H9 (cell line): ENCODE results near the gene PI16. TPM values are rescaled to one million over a fixed set of nuclear protein-coding genes. Genes with fewer than 3 reads are reported as not detected.

ENCODE experiments used
- DNase-seq: peaks from one replicate; pipeline ENCODE4 v3.0.0-alpha.2; 2017
- H2AFZ ChIP-seq: one replicate; pipeline ENCODE4 v1.6.1; 2013; ENCODE audit warnings: mild to moderate bottlenecking, low read length, control low read depth, moderate library complexity
- H2AK5ac ChIP-seq: 2 replicates; pipeline ENCODE4 v1.6.1; 2013; ENCODE audit warnings: low read length, control low read depth, mixed read lengths; ENCODE audit not compliant: insufficient read length
- H2BK120ac ChIP-seq: one replicate; pipeline ENCODE4 v1.6.1; 2013; ENCODE audit warnings: low read depth, mild to moderate bottlenecking, low read length, control low read depth, inconsistent platforms; ENCODE audit not compliant: poor library complexity, severe bottlenecking
- H2BK12ac ChIP-seq: 2 replicates; pipeline ENCODE4 v1.6.1; 2013; ENCODE audit warnings: low read length, control low read depth, mixed read lengths, low read depth; ENCODE audit not compliant: insufficient read length
- H2BK15ac ChIP-seq: 2 replicates; pipeline ENCODE4 v1.6.1; 2013; ENCODE audit warnings: low read depth, low read length, control low read depth
- H2BK20ac ChIP-seq: one replicate; pipeline ENCODE4 v1.6.1; 2013; ENCODE audit warnings: low read depth, mild to moderate bottlenecking, low read length, control low read depth, inconsistent platforms; ENCODE audit not compliant: poor library complexity, severe bottlenecking
- H2BK5ac ChIP-seq: 2 replicates; pipeline ENCODE4 v1.6.1; 2013; ENCODE audit warnings: low read length, control low read depth, mixed read lengths; ENCODE audit not compliant: insufficient read length
- H3K14ac ChIP-seq: 2 replicates; pipeline ENCODE4 v1.6.1; 2013; ENCODE audit warnings: low read length, control low read depth; ENCODE audit not compliant: insufficient read depth
- H3K18ac ChIP-seq: 2 replicates; pipeline ENCODE4 v1.6.1; 2013; ENCODE audit warnings: low read depth, mild to moderate bottlenecking, mixed read lengths, low read length, control low read depth; ENCODE audit not compliant: insufficient read length
- H3K23ac ChIP-seq: 2 replicates; pipeline ENCODE4 v1.6.1; 2013; ENCODE audit warnings: low read length, control low read depth, mixed read lengths, low read depth; ENCODE audit not compliant: insufficient read length
- H3K23me2 ChIP-seq: 2 replicates; pipeline ENCODE4 v1.6.1; 2013; ENCODE audit warnings: low read depth, mild to moderate bottlenecking, mixed read lengths, low read length, control low read depth; ENCODE audit not compliant: insufficient read length, poor library complexity, severe bottlenecking
- H3K27ac ChIP-seq: 2 replicates; pipeline ENCODE4 v1.5.1; 2013; ENCODE audit warnings: low read length, control low read depth, mixed read lengths, low read depth; ENCODE audit not compliant: insufficient read length
- H3K27me3 ChIP-seq: 2 replicates; pipeline ENCODE4 v1.6.1; 2013; ENCODE audit warnings: low read length, control low read depth, inconsistent platforms; ENCODE audit not compliant: insufficient read depth
- H3K4ac ChIP-seq: 2 replicates; pipeline ENCODE4 v1.6.1; 2013; ENCODE audit warnings: low read depth, mild to moderate bottlenecking, control low read depth, inconsistent platforms, low read length, moderate library complexity
- H3K4me1 ChIP-seq: 2 replicates; pipeline ENCODE4 v1.6.1; 2013; ENCODE audit warnings: low read length, control low read depth, inconsistent platforms; ENCODE audit not compliant: insufficient read depth
- H3K4me2 ChIP-seq: 2 replicates; pipeline ENCODE4 v1.6.1; 2013; ENCODE audit warnings: low read length, control low read depth, mixed read lengths; ENCODE audit not compliant: insufficient read length, insufficient read depth
- H3K56ac ChIP-seq: 2 replicates; pipeline ENCODE4 v1.6.1; 2013; ENCODE audit warnings: low read depth, mild to moderate bottlenecking, mixed read lengths, low read length, control low read depth; ENCODE audit not compliant: insufficient read length
- H3K79me1 ChIP-seq: 2 replicates; pipeline ENCODE4 v1.6.1; 2013; ENCODE audit warnings: low read depth, mild to moderate bottlenecking, moderate library complexity, low read length, control low read depth, inconsistent platforms; ENCODE audit not compliant: insufficient read depth, poor library complexity, severe bottlenecking
- H3K79me2 ChIP-seq: 2 replicates; pipeline ENCODE4 v1.6.1; 2013; ENCODE audit warnings: low read length, control low read depth, inconsistent platforms; ENCODE audit not compliant: insufficient read depth
- H3K9ac ChIP-seq: 2 replicates; pipeline ENCODE4 v1.6.1; 2013; ENCODE audit warnings: low read length, control low read depth, mixed read lengths; ENCODE audit not compliant: insufficient read length; ENCODE audit errors: extremely low read depth
- H3K9me3 ChIP-seq: one replicate; pipeline ENCODE4 v1.6.1; 2013; ENCODE audit warnings: low read depth, low read length, inconsistent platforms; ENCODE audit not compliant: control insufficient read depth
- H3T11ph ChIP-seq: one replicate; pipeline ENCODE4 v1.6.1; 2013; ENCODE audit warnings: mild to moderate bottlenecking, low read length, control low read depth, inconsistent platforms
- H4K20me1 ChIP-seq: one replicate; pipeline ENCODE4 v1.6.1; 2013; ENCODE audit not compliant: control insufficient read depth, insufficient read length, insufficient read depth
- H4K5ac ChIP-seq: 2 replicates; pipeline ENCODE4 v1.6.1; 2013; ENCODE audit warnings: low read depth, mild to moderate bottlenecking, mixed read lengths, low read length, control low read depth; ENCODE audit not compliant: insufficient read length
- H4K8ac ChIP-seq: replicated peaks from 2 replicates; pipeline ENCODE4 v1.6.1; 2013; ENCODE audit warnings: low read length, control low read depth, mixed read lengths, low read depth; ENCODE audit not compliant: insufficient read length
- H4K91ac ChIP-seq: 2 replicates; pipeline ENCODE4 v1.6.1; 2013; ENCODE audit warnings: low read depth, mild to moderate bottlenecking, moderate library complexity, mixed read lengths, low read length, control low read depth; ENCODE audit not compliant: insufficient read length
- H3K27ac Mint-ChIP-seq, 3 experiments: 2 replicates in 2 of 3; 3 replicates in 1 of 3; pipeline ENCODE4 v1.8.0; 2020 to 2021; ENCODE audit warnings: mixed read lengths in 3 of 3, mild to moderate bottlenecking in 1 of 3, moderate library complexity in 1 of 3
- H3K27me3 Mint-ChIP-seq: 2 replicates; pipeline ENCODE4 v1.8.0; 2021; ENCODE audit warnings: low read depth, mild to moderate bottlenecking, moderate library complexity, mixed read lengths
- H3K36me3 Mint-ChIP-seq, 3 experiments: 2 replicates in 2 of 3; 3 replicates in 1 of 3; pipeline ENCODE4 v1.8.0; 2020 to 2021; ENCODE audit warnings: low read depth in 3 of 3, mixed read lengths in 3 of 3; ENCODE audit not compliant: insufficient read depth in 1 of 3
- H3K4me1 Mint-ChIP-seq, 2 experiments: 2 replicates each; pipeline ENCODE4 v1.8.0; 2020; ENCODE audit warnings: mixed read lengths in 2 of 2
- H3K4me3 Mint-ChIP-seq, 2 experiments: 2 replicates in 1 of 2; 3 replicates in 1 of 2; pipeline ENCODE4 v1.8.0; 2020 to 2021; ENCODE audit warnings: mild to moderate bottlenecking in 2 of 2, mixed read lengths in 2 of 2, moderate library complexity in 1 of 2
- H3K9me3 Mint-ChIP-seq, 2 experiments: 2 replicates in 1 of 2; 3 replicates in 1 of 2; pipeline ENCODE4 v1.8.0; 2020; ENCODE audit warnings: mild to moderate bottlenecking in 2 of 2, mixed read lengths in 2 of 2, moderate library complexity in 1 of 2
- CTCF ChIP-seq: fragments of 200-600 bp; sonication (generic); conservative IDR thresholded peaks from 3 replicates; pipeline ENCODE4 v1.8.0; 2021; ENCODE audit warnings: antibody characterized with exemption, mild to moderate bottlenecking
- WGBS: extraction: QIAGEN DNeasy Blood & Tissue Kit; methylation state at CpG from one replicate; pipeline ENCODE4 v1.1.7; 2013; ENCODE audit warnings: missing lambda C conversion rate, low lambda C conversion rate, mixed read lengths; ENCODE audit not compliant: insufficient read length; ENCODE audit errors: extremely low coverage; 5-methylcytosine and 5-hydroxymethylcytosine counted together
- total RNA-seq: library from RNA; stranded (reverse); gene quantifications from 2 replicates; pipeline ENCODE4 v1.2.1, GENCODE V29; 2021

The PI16 gene
- total RNA-seq, 1 experiment from 2014 or later: not detected

- Histone ChIP-seq H4K20me1 (no peaks in the 10 kb centered on the region), H4K5ac (no peak overlapping the region), H3K4ac (no peak overlapping the region), H2BK15ac (no peak overlapping the region), H3K23ac (no peak overlapping the region), H3K9ac (no peak overlapping the region), H3K27me3 (no peaks in the 10 kb centered on the region), H2BK12ac (no peak overlapping the region), H3T11ph (no peak overlapping the region), H3K9me3 (no peaks in the 10 kb centered on the region), H4K8ac (no peak overlapping the region), H3K4me1 (peaks cover 5% of the 10 kb centered on the region; the same call in 1 of the 2 replicates), H2AFZ (no peak overlapping the region), H2BK20ac (no peak overlapping the region), H3K18ac (no peak overlapping the region), H3K27ac (no peak overlapping the region), H2BK120ac (no peak overlapping the region), H2BK5ac (no peak overlapping the region), H3K23me2 (no peaks in the 10 kb centered on the region), H3K14ac (no peak overlapping the region), H4K91ac (no peak overlapping the region), H3K4me2 (no peak overlapping the region), H2AK5ac (no peak overlapping the region), H3K79me1 (peaks cover 3% of the 10 kb centered on the region), H3K79me2 (peaks cover 30% of the 10 kb centered on the region; the same call in 1 of the 2 replicates), H3K56ac (no peak overlapping the region)
- no peak for TF ChIP-seq CTCF
- peaks cover 25 to 28% of the 10 kb centered on the region in 2 experiments for H3K4me1 Mint-ChIP-seq
- no peaks in the 10 kb centered on the region for H3K27me3 Mint-ChIP-seq
- H3K36me3 Mint-ChIP-seq: peaks cover 47 to 64% (median 57%) of the 10 kb centered on the region in 3 experiments; a peak in 6 of 7 replicates
- H3K9me3 Mint-ChIP-seq: no peaks in the 10 kb centered on the region
- H3K4me3 Mint-ChIP-seq: no peak overlapping the region
- no CpG with 5 or more reads among the region's 11 CpGs for WGBS
- peak overlapping the region in 1 of 3 experiments; percentile 28; a peak in 2 of 7 replicates for H3K27ac Mint-ChIP-seq
- no peak for DNase-seq
Observed at GRCh38 chr6:36978421-36979346, 24.1 kb downstream of the PI16 start.
